PC-9 (cell line): ENCODE measurements around the gene DEFB114. TPM values are rescaled to one million over a fixed set of nuclear protein-coding genes. Genes with fewer than 3 reads are reported as not detected.

Source experiments
- BruUV-seq: library from RNA; stranded (reverse); fragments of 400-500 nt; replicated peaks from 2 replicates; lab custom pipeline; 2021; lab: Mats Ljungman, UMichigan
- CTCF ChIA-PET: fragments of 300-600 bp; sonication (Branson Sonifier 250); formaldehyde crosslinking; loops from one replicate; lab custom pipeline; 2022; ENCODE audit warnings: antibody characterized with exemption; lab: Charles Lee
- POLR2A ChIA-PET: fragments of 300-600 bp; sonication (Branson Sonifier 250); formaldehyde crosslinking; loops from one replicate; lab custom pipeline; 2022; ENCODE audit warnings: antibody characterized with exemption; ENCODE audit not compliant: unreplicated experiment; lab: Charles Lee
- DNase-seq, 2 experiments: peaks; one replicate each; pipeline versions ENCODE4 v3.0.0 to v3.0.0-alpha.2; 2015 to 2022; ENCODE audit warnings: mixed read lengths in 1 of 2
- H2AFZ ChIP-seq: fragments of 200-600 bp; sonication (generic); 2 replicates; pipeline ENCODE4 v1.8.1; 2017; ENCODE audit warnings: antibody characterized with exemption
- H3F3A ChIP-seq: fragments of 200-600 bp; sonication (generic); 2 replicates; pipeline ENCODE4 v1.8.1; 2017; ENCODE audit warnings: antibody characterized with exemption, mild to moderate bottlenecking, low read depth; ENCODE audit not compliant: insufficient read depth
- H3K27ac ChIP-seq: fragments of 200-600 bp; sonication (generic); 2 replicates; pipeline ENCODE4 v1.6.1; 2016; ENCODE audit warnings: mixed run types
- H3K27me3 ChIP-seq: fragments of 200-600 bp; sonication (generic); 2 replicates; pipeline ENCODE4 v1.6.1; 2016; ENCODE audit warnings: low read depth, mixed run types; ENCODE audit not compliant: insufficient read depth
- H3K36me3 ChIP-seq: fragments of 200-600 bp; sonication (generic); 2 replicates; pipeline ENCODE4 v1.6.1; 2016; ENCODE audit warnings: low read depth, mixed run types
- H3K4me1 ChIP-seq: fragments of 200-600 bp; sonication (generic); replicated peaks from 2 replicates; pipeline ENCODE4 v1.6.1; 2016; ENCODE audit warnings: mixed run types; ENCODE audit not compliant: insufficient read depth
- H3K4me2 ChIP-seq: fragments of 200-600 bp; sonication (generic); 2 replicates; pipeline ENCODE4 v1.6.1; 2017; ENCODE audit warnings: mixed run types
- H3K4me3 ChIP-seq: fragments of 200-600 bp; sonication (generic); 2 replicates; pipeline ENCODE4 v1.6.1; 2016; ENCODE audit warnings: mixed run types
- H3K79me2 ChIP-seq: fragments of 200-600 bp; sonication (generic); 2 replicates; pipeline ENCODE4 v1.6.1; 2017; ENCODE audit warnings: low read depth, mixed run types
- H3K9me2 ChIP-seq: fragments of 200-600 bp; sonication (generic); 2 replicates; pipeline ENCODE4 v1.8.1; 2017; ENCODE audit warnings: mild to moderate bottlenecking; ENCODE audit not compliant: insufficient read depth
- H3K9me3 ChIP-seq: fragments of 200-600 bp; sonication (generic); 2 replicates; pipeline ENCODE4 v1.8.1; 2016; ENCODE audit warnings: low read depth; ENCODE audit not compliant: insufficient read depth
- H4K20me1 ChIP-seq: fragments of 200-600 bp; sonication (generic); 2 replicates; pipeline ENCODE4 v1.8.1; 2017; ENCODE audit not compliant: insufficient read depth
- CTCF ChIP-seq: fragments of 200-600 bp; sonication (generic); conservative IDR thresholded peaks from 2 replicates; pipeline ENCODE4 v1.6.1; 2017; ENCODE audit warnings: mixed run types, antibody characterized with exemption, mild to moderate bottlenecking, moderate library complexity
- EZH2 ChIP-seq: fragments of 200-600 bp; sonication (generic); IDR thresholded peaks from 2 replicates; pipeline ENCODE4 v1.8.0; 2017; ENCODE audit warnings: antibody characterized with exemption, low read depth
- intact Hi-C: fragments of 100-400 bp; cut with micrococcal nuclease; formaldehyde crosslinking; loops from one replicate; pipeline ENCODE4 v1.10.0; 2022; ENCODE audit not compliant: unreplicated experiment
- total RNA-seq: library from RNA; stranded (reverse); gene quantifications from 2 replicates; pipeline ENCODE4 v1.2.3, GENCODE V29; 2021

Gene DEFB114
- total RNA-seq, 1 experiment from 2014 or later, result not detected

GRCh38 chr6:49933526-49933925 is 30.4 kb downstream of the DEFB114 start:
- no peaks in the 10 kb centered on the region for H3K36me3 ChIP-seq
- no TSS peak for BruUV-seq
- no peaks in the 10 kb centered on the region for H4K20me1 ChIP-seq
- TF ChIP-seq CTCF (no peak), EZH2 (no peak)
- H3K27me3 ChIP-seq, result no peaks in the 10 kb centered on the region
- no peak overlapping the region for H3K4me3 ChIP-seq
- no peaks in the 10 kb centered on the region for H3K9me2 ChIP-seq
- DNase-seq, result no peak
- intact Hi-C loops, result no loop called here
- H3K79me2 ChIP-seq, result no peaks in the 10 kb centered on the region
- ChIA-PET POLR2A (no interaction called here), CTCF (no interaction called here)
- H3K4me2 ChIP-seq, result no peak overlapping the region
- H3K4me1 ChIP-seq, result no peaks in the 10 kb centered on the region
- no peaks in the 10 kb centered on the region for H3K9me3 ChIP-seq
- no peak overlapping the region for H3K27ac ChIP-seq
- no peaks in the 10 kb centered on the region for H3F3A ChIP-seq
- no peak overlapping the region for H2AFZ ChIP-seq

GRCh38 chr6:49929340-49929739 is 34.6 kb downstream of the DEFB114 start:
- BruUV-seq, result no TSS peak
- Histone ChIP-seq H3K4me1 (no peaks in the 10 kb centered on the region), H3K4me3 (no peak overlapping the region), H3K4me2 (no peak overlapping the region), H4K20me1 (no peaks in the 10 kb centered on the region), H3K36me3 (no peaks in the 10 kb centered on the region), H3F3A (no peaks in the 10 kb centered on the region), H3K27ac (no peak overlapping the region), H3K9me2 (no peaks in the 10 kb centered on the region), H3K9me3 (no peaks in the 10 kb centered on the region; the same call in 1 of the 2 replicates), H2AFZ (no peak overlapping the region), H3K79me2 (no peaks in the 10 kb centered on the region), H3K27me3 (no peaks in the 10 kb centered on the region)
- ChIA-PET POLR2A (no interaction called here), CTCF (no interaction called here)
- intact Hi-C loops, result no loop called here
- DNase-seq, result no peak
- no peak for TF ChIP-seq CTCF
- TF ChIP-seq EZH2, result no peak

GRCh38 chr6:49923826-49924225 is 40.1 kb downstream of the DEFB114 start:
- Histone ChIP-seq H3K4me1 (no peaks in the 10 kb centered on the region), H3K27me3 (no peaks in the 10 kb centered on the region), H3K36me3 (no peaks in the 10 kb centered on the region), H3K27ac (no peak overlapping the region), H4K20me1 (no peaks in the 10 kb centered on the region), H3F3A (no peaks in the 10 kb centered on the region), H3K79me2 (no peaks in the 10 kb centered on the region), H2AFZ (no peak overlapping the region), H3K9me2 (no peaks in the 10 kb centered on the region), H3K9me3 (no peaks in the 10 kb centered on the region; the same call in 1 of the 2 replicates), H3K4me2 (no peak overlapping the region), H3K4me3 (no peak overlapping the region)
- DNase-seq, result no peak
- ChIA-PET POLR2A (no interaction called here), CTCF (no interaction called here)
- no TSS peak for BruUV-seq
- TF ChIP-seq EZH2 (no peak), CTCF (no peak)
- intact Hi-C loops, result no loop called here
